Spleen (tissue), 7 donors: Measurements from ENCODE around the gene DIO1.

ENCODE experiments used
- CTCF ChIP-seq, 11 experiments: fragments of 200-600 bp in 7 of 11; fragments of 450-650 bp in 4 of 11; sonication (generic) in 4 of 11; IDR thresholded peaks in 8 of 11; conservative IDR thresholded peaks in 3 of 11; 1 replicate in 7 of 11; 2 replicates in 4 of 11; pipeline versions ENCODE4 v1.4.0 to v1.8.0; 2016 to 2021; ENCODE audit warnings: antibody characterized with exemption in 11 of 11, inconsistent platforms in 4 of 11, mild to moderate bottlenecking in 1 of 11
- POLR2A ChIP-seq, 3 donors: fragments of 450-650 bp; IDR thresholded peaks; one replicate each; pipeline ENCODE4 v1.5.1; 2017; ENCODE audit warnings: antibody characterized with exemption in 3 of 3, mild to moderate bottlenecking in 1 of 3
- donor health status: DM: no; HTN: no; CAD: no; lungs with moderate emphysema.
- donor health status: DM: no; HTN: no; CAD: no.
- donor health status: DM: no; HTN: no; CAD: no.

GRCh38 chr1:53956308-53957168 lies 62.6 kb downstream of the DIO1 start:
- TF ChIP-seq CTCF (IDR thresholded peaks at IDR 0.05 in 8 of 11, conservative IDR thresholded peaks at IDR 0.05 in 3 of 11) (no peak), POLR2A (IDR thresholded peaks at IDR 0.05) (no peak)
